Anterior cingulate cortex (tissue), 58 donors: ENCODE measurements around the gene CCNO.
A peak's percentile ranks its signal among the peaks of the same experiment; 100 is the strongest.

Experiments
- DNase-seq, 58 donors: peaks; one replicate each; lab custom pipeline; 2025; lab: John Stamatoyannopoulos, UW

Gene CCNO, protein sequence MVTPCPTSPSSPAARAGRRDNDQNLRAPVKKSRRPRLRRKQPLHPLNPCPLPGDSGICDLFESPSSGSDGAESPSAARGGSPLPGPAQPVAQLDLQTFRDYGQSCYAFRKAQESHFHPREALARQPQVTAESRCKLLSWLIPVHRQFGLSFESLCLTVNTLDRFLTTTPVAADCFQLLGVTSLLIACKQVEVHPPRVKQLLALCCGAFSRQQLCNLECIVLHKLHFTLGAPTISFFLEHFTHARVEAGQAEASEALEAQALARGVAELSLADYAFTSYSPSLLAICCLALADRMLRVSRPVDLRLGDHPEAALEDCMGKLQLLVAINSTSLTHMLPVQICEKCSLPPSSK

GRCh38 chr5:55232985-55233928 is at the start of gene CCNO:
TSS of gene CCNO (minus strand) at chr5:55233608. CDS start at chr5:55233523, 85 bp downstream.
- DNase-seq, result peak in 33 of 58 donors; percentile 9 to 72 (median 24)

- no peak for DNase-seq
These were observed 45.4 kb upstream of the CCNO start for GRCh38 chr5:55278778-55279177.

DNA sequence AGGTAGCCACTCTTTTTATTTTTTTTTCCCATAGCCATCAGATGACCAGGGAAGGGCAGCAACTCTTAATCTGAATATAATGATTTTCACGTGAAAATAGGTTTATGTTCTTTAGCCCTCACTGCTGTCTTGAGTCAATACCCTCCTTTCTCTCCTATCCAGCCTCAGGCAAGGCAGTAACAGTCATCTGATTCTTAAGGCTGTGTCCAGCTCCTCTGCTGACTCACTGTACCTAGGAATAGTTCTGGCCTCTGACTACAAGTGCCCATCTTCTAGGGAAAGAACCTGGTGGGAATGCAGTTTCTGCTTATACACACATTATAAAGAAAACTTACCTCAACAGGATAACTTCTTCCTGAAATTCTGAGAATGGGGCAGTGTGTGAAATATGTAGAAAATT is 43.4 kb upstream of the CCNO start:
- DNase-seq, result no peak

DNA sequence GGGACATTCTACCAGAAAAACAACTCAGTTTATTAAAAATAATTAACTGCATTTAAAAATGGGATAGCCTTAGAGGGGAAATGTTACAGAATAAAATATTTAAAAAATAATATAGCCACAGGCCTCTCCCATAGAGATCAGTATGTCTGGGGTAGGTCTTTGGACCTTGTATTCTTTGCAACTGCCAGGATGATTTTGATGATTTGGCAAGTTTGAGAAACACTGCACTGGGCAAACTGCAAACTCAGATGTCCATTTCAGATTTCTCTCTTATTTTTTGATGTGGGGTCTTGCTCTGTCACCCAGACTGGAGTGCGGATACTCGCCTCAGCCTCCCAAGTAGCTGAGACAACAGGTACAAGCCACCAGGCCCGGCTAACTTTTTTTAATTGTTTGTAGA is 24.9 kb upstream of the CCNO start:
- DNase-seq, result no peak

DNA sequence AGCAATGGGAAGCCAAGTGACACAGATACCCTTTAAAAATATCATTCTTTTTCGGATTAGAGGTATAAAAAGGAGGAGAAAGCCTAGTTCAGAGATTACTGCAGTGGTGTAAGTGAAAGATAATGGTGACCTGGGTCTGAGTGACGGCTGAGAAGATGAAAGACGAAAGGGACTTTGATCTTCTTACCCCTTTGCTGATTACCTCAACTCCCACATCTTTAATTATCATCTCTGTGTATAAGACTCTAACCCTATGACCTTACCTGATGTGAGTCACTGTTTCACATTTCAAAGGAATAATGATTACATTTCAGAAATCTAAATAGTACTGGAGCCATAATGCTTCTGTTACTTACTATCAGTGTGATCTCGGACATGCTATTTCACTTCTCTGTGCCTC is 21.4 kb upstream of the CCNO start:
- no peak for DNase-seq

GRCh38 chr5:55250064-55250463 is 16.7 kb upstream of the CCNO start:
- no peak for DNase-seq

DNA sequence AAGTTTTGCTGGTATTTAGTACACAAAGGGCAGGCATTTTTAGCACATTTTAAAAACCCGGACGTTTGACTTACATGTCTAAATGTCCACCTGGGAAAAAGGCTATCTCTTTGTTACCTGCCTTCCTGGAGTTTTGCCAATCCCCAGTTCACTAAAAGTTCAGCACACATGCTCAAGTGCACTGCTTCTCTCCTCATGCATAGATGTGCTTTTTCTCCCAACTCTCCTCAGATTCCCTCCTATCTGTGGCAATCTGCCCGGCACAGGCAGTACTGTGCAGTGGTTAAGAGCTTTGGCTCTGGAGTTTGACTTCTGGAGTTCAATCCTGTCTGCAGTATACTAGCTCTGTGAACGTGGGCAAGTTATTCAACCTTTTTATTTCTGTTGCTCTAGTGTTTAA is 8.3 kb upstream of the CCNO start:
- DNase-seq, result no peak

DNA sequence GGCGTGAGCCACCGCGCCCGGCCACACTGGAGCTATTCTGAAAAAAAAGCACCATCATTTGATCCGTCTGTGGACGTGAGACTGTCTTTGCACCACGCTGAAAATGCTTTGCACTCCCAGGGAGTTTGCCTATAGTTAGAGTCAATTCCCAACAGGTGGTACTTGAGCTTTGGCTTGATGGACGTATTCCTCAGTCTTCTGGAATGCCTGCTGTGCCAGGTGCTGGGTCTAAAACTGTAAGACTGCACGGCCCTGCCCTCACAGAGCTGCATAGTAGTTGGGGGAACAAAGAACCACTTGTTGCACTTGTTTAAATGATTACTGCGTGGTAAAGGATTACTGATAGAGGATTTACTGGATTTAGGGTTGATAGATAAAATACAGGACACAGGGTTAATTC is 3.4 kb upstream of the CCNO start:
- DNase-seq, result no peak

- no peak for DNase-seq
These were observed 803 bp upstream of the CCNO start for GRCh38 chr5:55234121-55234700.

GRCh38 chr5:55232271-55232984 is 980 bp downstream of the CCNO start:
- peak in 4 of 58 donors; percentile 7 to 25 (median 10) for DNase-seq

DNA sequence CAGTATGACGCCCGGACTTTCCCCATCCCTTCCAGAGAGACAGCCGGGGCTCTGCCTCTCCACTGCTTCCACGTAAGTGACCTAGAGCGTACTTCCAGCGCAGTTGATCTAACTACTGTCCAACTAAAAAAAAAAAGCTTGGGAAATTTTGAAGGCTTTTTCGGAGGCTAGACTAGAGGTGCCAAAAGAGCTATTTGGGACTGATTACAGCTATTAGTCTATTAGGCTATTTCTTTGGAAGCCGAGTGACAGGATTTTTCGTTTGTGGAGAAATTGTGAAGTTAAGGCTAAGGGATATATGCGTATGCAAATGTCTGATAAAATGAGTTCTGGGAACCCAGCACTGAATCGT is 1.5 kb downstream of the CCNO start:
- no peak for DNase-seq

GRCh38 chr5:55231029-55231918 is 2.1 kb downstream of the CCNO start:
- DNase-seq, result peak in 1 of 58 donors; percentile 13

DNA sequence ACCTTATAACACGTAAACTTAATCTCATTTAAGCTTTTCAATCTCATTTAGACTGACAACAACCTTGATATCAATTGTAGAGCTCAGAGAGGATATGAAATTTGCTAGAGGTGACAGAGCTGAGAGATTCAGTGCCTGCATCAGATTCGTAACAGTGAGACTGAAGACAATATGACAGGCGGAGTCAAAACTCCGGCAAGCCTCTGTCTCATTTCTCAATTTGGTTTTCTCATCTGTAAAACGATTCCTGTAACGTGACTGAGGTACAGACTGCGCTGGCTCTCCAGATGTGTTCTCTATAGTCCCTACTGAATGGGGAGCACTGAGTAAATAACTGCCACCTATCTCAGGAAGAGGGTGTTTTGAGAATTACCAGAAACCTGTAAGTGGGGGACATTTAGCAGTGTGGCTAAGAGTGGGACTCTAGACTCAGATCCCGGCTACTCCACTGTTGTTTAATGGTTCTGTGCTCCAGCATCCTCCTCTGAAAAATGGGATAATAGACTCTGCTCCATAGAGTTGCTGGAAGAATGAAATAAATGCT is 3.2 kb downstream of the CCNO start:
- no peak for DNase-seq

DNA sequence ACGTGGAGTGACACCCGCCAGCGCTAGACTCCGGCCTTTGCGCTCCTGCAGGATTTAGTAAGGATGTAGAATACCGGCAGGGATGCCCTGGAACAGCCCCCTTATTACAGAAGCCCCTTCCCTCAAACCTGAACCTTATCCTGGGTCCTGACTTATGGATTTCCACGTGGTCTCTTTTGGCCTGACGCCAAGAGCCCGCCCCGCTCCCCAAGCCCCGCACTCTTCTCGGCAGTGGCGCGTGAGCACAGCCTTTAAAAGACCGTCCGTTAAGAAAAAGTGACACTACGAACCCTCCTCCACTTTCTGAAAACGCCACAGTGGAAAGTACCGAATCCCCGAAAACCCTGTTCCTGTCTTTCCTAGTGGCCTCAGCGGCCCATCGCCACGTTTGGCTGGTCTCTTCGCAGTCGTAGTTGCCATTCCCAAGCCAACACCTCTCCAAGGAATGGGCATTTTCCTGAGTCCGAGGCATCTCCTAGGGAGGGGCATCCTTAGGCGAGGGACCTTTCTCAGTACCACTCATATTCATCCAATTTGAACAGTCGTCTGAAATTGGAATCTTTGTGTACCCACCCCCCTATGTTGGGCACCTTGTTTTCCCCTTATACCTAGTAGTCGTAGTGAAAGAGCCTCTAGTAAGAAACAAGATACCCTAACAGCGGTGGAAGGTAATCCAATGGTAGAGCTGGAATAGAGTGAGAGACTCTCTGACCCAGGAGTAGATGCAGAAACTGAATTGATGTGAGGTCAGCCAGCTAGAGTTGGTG is 5.6 kb downstream of the CCNO start:
- no peak for DNase-seq

DNA sequence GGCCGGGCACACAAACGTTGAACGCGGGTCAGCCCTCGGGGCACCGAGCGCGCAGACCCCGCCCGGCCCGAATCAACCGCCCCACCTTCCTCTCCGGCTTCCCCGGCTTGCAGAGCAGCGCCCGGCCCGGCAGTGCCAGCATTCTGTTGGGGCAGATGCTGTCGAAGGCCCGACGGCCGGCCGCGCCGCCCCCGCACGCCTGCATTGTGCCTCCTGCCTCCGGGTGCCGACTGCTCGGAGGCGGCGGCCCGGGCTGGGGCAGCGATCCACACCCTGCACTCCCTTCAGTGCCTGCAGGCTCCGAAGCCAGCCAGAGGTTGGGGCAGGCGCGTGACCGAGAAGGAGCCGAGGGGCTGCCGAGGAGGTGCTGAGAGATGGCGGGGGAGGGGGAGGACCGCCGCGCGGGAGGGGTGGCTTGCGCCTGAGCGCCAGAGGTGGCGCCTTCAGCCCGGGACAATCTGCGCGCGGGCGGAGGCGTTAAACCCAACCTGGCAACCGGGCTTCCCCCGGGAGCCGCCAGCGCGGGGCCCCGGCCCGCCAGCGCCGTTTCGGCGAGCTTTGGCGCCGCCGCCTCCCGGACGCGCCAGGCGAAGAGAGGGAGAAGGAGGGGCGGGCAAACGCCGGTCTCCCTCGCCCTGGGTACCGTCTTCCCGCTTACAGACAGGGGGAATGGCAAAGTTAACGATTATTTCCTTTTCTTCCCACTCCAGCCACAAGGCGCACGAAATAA is 6.3 kb downstream of the CCNO start, which contains the start of gene MCIDAS:
MCIDAS (minus strand) TSS at position 382 of the 730 bp plus-strand sequence; CDS start at position 205, 177 bp downstream.
- no peak for DNase-seq

- peak in 1 of 58 donors; percentile 18 for DNase-seq
These were observed 7.1 kb downstream of the CCNO start for GRCh38 chr5:55226027-55226933.

- DNase-seq, result no peak
These were observed 8.1 kb downstream of the CCNO start for GRCh38 chr5:55225346-55225745.
